GM19035 (cell line): ENCODE measurements around the gene GTPBP1.

Experiments used
- ATAC-seq: cut with Tn5 transposase; IDR thresholded peaks from one replicate; pipeline ENCODE4 v1.9.1; 2021; ENCODE audit not compliant: unreplicated experiment

GTPBP1 gene

DNA sequence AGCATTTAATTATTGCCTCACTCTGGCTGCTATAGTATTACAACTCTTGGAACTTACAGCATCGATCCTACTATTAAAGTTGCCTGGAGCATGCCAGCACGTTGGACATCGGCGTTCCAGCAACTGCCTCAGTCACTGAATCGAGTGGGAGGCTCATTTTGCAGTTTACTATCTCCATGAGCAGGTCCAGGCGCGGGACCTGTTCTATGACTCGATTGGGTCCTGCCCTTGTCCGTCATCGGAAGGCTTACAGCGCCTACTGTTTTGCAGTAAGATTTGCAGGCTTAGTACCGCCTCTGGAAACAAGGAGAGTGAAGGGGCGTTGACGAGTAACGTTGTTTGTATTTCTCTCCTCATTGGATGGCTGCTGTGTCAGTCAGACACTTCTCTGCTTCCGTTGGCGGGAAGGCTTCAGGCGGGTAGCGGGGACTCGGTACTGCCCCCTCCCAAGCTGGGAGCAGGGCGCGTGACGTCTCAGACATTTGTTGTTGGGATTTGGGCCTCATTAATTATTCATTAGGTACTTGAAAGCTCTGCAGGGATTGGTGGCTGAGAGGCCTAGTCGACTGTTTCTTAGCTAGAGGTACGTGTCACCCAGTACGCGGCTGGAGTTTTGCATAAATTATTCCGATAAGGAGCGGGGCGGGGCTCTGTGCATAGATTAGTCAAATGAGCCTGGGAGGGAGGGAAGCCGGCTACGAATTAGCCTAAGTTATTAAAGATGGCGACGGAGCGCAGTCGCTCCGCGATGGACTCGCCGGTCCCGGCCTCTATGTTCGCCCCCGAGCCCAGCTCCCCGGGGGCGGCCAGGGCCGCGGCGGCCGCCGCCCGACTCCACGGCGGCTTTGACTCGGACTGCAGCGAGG, at the start of gene GTPBP1:
GTPBP1 (plus strand) TSS at position 710 of the 866 bp plus-strand sequence; CDS start at position 722, 12 bp downstream.
- ATAC-seq = peak; percentile 70

DNA sequence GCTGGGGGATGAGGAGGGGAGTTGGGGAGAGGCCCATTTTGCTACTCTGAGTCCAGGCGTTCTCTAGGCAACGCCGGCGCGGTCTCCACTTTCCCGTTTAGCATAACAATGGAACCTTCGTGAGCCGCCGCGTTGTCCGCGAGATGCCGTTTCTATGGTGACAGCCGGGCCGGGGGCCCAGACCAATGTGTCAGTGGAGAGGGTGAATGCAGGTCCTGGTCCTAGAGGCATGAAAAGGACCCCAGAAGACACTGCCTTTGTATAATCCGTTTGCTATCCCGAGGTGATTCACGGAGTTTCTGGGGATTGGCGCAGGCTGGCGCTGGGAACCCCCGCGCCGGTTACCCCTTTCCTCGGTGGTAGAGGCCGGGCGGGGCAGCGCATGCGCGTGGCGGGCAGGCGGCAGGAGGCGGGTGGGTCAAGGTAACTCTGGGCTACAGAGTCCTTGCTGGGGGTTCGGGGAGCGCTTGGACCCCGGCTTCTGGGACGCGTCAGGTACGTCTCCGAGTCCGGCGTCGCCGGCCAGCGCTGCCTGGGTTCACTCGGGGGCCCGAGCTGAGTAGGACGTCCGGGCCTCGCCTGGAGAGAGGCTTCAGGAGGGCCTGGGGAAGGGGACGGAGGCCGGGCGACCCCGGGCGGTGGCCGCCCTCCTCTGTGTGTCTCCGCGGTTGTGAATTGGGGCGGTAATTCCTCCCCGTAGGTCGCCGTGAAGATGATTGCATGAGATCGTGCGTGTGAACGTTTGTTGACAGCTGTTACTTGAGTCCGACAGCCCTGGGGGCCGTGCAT, 49.3 kb upstream of the GTPBP1 start, which contains the start of the genes CBY1 and FAM227A:
CBY1 (plus strand) TSS at position 383 of the 789 bp plus-strand sequence. CDS start 11,417 bp downstream, outside the sequence.
FAM227A (minus strand) TSS at position 137 of the 789 bp plus-strand sequence. CDS start 6,224 bp downstream, outside the sequence.
- ATAC-seq = peak; percentile 69

DNA sequence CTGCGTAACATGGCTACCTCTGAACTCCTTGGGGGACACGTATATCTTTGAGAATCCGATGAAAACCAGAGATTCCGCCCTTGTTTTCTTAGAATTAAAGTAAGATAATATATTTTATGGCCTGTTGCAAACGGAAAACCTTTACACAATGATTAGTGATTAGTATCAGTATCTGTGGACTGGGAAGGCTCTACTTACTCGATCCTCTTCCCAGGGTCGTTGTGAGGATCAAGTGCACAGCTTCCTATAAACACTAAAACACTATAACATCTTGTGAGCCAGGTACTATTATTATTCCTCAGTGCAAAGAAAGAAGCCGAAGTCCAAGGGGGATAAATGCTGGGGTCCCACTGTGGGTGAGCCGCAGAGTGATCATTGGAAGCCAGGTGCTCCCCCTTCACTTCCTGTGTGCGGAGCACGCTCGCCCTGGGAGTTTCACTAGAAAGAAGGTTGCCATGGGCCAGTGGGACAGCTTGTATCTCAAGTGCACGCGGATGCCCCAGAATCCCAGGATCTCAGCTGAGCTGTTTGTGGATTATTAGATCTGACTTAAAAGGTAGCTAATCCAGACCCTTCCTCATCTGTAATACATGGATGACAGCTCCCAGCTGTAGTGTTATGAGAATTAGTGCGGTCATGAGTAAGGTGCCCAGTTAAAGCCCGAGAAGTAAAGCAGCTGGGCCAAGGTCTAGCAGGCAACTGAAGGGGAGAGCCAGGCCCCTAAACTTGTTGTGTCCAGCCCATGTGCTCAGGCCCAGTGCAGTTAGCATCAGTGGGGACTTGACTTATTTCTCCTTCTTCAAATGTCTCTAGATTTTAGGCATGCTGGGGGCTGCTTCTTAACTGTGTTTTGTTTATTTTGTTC, 48.5 kb upstream of the GTPBP1 start:
- peak; percentile 36 for ATAC-seq

DNA sequence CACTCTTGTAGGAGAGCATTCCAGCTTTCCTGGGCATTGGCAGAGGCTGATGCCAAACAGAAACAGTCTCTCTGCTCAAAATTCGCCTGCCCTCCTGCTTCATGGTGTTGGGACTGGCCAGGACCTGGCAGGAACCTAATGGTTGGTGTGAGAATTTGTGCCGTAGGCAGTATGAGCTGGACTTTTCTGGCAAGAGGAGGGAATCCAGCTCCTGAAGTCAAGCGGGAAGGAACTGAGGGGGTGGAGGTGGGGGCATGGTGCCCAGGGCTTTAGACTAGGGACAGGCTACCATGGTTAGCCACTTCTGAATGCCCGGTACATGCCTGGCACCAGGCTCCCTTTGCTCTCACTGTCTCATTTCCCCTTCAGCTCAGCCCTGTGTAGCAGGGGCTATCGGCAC, 30.9 kb upstream of the GTPBP1 start:
- ATAC-seq = no peak

DNA sequence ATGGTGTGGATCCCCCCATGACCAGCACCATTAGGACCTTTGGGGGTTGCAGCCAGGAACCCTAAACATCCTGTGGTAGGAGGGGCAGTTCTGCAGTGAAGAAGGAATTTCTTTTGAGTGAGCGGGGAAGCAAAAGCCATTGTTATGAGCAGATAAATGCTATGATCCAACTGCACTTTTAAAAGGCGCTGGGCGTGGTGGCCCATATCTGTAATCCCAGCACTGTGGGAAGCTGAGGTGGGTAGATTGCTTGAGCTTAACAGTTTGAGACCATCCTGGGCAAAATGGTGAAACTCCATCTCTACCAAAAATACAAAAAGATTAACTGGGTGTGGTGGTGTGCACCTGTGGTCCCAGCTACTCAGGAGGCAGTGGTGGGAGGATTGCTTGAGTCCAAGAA, 29.9 kb upstream of the GTPBP1 start:
- ATAC-seq = no peak

DNA sequence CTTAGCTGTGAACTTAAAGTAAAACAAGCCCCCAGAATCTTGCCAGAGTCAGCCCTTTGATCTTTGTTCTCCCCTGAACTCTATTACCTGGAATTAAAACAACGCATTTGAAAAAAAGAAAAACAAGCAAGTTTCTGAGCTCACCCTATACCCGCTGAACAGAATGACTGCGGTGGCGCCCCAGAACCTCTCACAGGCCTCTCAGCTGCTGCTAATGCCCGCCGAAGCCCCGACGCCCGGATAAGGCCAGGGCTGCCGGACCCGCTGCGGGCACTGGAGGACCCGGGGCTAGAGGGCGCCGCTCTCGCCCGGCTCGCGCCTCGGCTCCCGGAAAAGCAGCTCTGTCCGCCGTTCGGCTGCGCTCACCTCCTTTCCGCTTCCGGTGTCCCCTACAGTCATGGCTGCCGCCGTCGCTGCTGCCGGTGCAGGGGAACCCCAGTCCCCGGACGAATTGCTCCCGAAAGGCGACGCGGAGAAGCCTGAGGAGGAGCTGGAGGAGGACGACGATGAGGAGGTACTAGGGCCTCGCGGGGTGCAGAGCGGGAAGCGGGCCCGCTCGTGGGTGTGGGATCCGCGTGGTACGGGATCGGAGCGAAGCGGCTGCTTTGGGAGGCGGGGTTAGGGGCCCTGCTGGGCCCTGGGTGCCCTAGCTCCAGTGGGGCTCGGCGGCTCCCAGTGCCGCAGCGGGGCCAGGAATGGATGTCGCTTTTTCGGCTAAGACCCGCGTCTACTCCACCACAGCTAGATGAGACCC, 24.0 kb upstream of the GTPBP1 start, which contains the start of gene TOMM22:
TOMM22 (plus strand) TSS at position 376 of the 754 bp plus-strand sequence; CDS start at position 398, 22 bp downstream.
- peak; percentile 93 for ATAC-seq

DNA sequence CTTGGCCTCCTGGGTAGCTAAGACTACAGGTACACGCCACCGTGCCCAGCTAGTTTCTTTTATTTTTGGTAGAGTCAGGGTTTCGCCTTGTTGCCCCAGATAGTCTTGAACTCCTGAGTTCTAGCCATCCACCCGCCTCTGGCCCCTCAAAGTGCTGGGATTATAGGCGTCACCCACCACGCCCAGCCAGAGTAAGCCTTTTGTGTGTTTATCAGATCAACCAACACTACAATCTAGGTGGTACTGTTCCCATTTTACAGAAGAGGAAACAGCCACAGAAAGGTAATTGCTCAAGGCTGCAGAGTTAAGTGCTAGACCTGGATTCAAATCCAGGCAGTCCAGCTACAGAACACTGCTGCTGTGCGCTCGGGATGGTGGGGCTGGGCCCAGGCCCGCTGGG, 20.8 kb upstream of the GTPBP1 start:
- ATAC-seq = no peak

DNA sequence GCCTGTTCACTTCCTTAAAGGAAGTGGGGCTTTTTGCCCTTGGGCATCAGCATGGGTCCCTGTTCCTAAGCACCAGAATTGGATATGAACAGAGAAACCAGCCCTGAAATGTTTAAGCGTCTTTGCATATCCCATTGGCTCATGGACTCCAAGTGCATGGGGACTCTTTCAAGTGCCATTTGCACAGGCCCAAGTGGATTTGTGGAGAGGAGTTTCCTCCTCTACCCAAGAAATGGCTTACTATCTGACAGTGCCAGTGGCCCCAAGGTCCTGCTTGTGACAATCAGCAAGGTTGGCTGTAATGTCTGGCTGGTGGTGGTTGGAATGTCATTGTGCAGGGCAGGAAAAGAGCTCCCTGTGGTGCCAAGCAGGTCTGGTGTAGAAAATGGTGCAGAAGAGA, 20.0 kb upstream of the GTPBP1 start:
- ATAC-seq = no peak

DNA sequence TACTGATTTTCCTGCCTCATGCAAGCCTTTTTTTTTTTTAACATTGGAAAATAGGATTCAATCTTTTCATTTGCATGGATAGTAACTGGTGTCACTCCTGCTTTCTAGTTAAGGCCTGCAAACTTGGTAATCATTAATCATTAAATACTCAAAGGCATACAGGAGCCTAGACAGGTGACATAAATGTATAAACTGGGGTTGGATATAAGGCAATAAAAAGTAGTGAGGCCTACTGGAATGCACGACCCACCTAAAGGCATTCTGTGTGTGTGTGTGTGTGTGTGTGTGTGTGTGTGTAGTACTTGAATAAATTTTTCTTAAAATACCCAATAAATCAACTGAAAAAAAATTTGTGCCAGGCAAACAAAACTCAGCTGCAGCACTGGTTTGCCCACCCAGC, 16.1 kb upstream of the GTPBP1 start:
- no peak for ATAC-seq

DNA sequence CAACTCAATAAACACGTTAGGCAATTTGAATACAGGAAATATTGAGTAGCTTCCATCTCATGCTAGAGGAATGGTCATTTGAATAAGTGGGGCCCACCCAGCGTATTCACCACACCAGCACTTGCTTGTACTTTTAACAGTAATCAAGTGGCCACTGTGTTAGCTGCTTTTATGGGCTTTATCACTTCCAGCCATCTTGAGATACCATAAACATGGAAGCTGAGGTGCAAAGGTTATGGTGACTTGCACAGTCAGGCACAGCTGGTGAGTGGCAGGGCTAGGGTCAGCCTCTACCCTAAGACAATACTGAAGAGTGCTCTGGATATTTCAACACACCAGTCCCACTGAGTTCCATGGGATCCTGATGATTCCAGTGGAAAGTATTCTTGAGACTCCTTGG, 11.7 kb upstream of the GTPBP1 start:
- no peak for ATAC-seq

DNA sequence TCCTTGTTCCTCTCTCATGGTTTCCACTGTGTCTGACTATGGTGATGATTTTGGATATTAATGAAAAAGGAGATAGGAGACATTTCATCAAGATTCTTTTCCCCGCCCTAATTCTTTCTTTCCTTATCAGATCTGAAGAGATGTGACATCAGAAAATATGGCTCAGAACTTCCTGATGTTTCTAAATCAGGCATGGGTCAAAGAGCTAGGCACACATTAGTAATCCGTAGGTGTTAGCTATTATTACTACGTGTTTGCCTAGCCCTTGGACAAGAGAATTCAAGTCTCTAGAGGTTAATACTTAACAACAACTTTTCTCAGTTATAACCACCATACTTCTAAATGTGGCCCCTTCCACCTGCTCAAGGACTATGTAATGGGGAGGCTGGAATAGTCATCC, 10.8 kb upstream of the GTPBP1 start:
- no peak for ATAC-seq

DNA sequence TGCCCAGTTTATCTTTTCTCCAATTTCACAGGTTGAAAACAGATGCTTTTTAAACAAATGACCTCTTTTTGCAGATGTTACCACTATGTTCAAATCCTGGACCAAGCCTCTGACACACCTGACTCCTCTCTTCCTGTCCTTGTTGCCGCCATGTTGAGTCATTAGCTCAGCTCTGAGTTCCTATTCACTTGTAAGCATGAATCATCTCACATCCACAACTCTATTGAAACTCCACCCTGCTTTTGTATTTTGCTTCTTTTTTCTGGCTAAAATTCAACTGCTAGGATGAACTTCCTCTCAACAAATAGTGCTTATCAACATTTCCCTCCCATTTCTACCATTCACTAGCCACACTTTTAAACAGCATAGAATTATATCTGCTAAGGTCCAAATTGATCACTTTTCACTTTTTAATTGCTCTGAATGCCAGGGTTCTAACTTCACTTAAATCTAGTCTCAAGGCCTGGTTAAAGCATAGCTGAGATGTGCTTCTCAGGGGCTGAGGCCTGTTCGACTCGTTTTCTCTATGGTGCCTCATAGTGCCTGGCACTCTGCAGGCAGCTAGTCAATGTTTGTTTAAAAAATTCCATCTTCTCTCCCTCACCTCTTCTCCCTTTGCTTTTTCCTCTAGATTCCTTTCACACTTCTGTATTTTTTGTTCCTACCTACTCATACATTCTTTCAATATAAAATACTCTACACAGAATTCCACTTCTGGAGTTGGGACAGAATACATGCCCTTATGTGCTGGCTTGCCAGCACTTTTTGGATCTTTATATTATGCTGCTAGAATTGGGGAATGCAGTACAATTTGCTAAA, 8.9 kb upstream of the GTPBP1 start:
- no peak for ATAC-seq

DNA sequence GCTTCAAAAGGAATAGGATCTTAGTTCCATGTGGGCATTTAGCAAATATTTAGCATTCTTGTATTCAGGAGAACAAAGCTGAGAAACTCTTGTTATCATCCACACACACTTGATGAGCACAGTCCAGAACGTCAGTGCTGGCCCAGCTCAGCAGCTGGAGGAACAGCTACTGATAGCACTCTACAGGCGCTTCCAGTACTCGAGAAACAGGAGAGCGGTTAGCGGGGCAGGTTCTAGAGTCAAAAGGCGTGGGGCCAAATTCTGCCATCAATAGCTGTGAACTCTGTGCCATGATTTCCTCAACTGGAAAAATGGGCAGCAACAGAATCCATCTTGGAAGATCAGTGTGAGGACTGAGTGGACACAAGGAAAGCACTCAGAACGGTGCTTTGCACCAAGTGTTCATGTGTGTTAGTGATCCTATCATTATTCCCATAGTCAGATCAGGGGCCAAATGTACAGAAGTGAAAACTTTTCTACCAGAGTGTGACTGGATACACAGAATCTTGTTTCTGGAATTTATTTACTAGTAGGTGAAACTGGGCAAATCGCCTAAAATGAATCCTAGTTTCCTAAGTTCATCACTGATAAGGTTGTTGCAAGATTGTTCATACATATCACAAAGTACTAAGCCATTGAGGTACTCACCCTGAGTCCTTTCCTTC, 8.2 kb upstream of the GTPBP1 start:
- no peak for ATAC-seq

DNA sequence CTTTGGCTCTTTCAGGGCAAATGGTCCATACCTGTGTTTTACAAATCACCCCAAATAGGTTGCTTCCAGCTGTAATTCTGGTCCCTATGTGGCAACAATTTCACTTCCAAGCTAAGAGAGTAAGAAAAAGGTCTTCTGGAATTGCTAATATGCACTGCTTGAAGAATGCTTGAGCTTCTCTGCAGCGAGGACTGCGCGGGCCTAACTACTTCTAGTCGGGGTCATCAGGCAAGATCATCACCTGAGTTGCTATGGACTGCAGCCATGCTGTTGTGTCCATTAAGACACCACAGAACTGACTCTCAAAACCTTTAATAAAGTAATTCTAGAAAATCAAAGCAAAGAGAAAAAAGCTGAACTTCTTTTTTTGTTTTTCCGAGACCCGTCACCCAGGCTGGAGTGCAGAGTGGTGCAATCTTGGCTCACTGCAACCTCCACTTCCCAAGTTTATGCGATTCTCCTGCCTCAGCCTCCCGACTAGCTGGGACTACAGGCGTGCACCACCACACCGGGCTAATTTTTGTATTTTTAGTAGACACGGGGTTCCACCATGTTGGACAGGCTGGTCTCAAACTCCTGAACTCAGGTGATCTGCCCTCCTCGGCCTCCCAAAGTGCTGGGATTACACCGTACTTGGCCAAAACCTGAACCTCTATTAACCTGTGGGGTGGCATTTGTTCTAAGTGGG, 7.2 kb upstream of the GTPBP1 start:
- no peak for ATAC-seq

DNA sequence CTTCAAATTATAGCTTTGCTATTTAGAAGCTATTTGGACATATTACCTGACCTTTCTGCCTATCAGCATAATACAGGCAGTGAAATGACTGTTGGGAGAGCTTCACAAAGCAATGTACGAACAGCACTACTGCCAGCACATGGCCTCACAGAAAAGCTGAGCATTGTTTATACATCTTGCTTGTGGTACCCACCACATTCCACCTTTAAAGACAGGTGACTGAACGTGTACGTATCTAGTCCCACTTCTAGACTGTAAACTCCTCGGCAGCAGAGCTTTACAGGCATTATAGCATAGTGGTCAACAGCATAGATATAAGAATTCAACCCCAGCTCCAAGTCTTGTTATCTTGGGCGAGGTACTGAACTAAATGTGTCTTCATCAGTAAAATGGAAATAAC, 6.6 kb upstream of the GTPBP1 start:
- no peak for ATAC-seq

DNA sequence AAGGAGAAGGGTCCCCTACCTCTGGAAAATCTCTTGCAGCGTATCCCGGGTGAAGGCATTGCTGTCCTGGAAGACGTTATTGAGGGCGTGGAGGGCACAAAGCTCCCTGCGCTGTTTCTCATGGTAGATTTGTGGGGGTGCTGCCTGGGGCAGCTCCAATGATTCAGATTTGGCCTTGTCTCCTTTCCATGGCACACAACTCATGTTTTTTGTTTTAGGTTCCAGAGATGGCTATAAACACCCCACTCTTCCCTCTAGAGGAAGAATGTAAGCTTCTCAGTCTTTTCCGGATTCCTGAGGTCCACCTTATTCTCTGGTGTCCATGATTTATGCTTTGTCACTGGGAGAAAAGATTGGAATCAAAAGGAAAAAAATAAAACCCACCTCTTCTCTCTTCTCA, 6.0 kb upstream of the GTPBP1 start:
- ATAC-seq = no peak

DNA sequence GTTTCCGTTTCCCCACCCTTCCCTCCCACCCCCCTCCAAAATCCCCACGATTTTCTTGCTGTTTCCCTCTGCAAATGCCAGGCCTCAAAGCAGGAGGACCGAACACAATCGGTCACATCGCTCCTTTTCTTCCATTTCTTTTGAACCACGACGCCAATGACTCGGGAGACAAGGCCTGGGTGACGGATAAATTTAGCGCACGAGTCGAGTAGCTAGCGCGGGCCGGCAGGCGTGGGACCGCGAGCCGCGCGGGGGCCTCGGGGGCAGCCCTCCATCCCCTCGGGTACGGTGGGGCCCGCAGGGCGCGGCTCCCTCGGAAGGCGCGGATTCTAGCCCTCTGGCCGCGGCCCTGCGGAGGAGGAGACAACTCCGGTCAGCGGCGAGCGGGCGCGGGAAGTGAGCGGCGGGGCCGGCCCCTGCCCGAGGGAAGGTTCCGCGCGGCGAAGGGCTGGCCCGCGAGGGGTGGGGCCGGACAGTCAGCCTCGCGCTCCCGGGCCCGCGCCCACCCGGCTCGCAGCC, 5.4 kb upstream of the GTPBP1 start:
- no peak for ATAC-seq
